DOHH2 (cell line): ENCODE measurements around the gene DCANP1.

Experiments
- EZH2phosphoT487 ChIP-seq: fragments of 200-600 bp; sonication (generic); IDR thresholded peaks from 2 replicates; pipeline ENCODE4 v1.6.1; 2017; ENCODE audit warnings: borderline replicate concordance, mild to moderate bottlenecking, antibody characterized with exemption, low read length, moderate library complexity, mixed read lengths
- TF ChIP-seq, protein P1 (sequence below): fragments of 200-600 bp; sonication (generic); IDR thresholded peaks from one replicate; pipeline ENCODE4 v1.5.1; 2014; ENCODE audit warnings: antibody characterized with exemption, mild to moderate bottlenecking, low read depth, low read length; ENCODE audit not compliant: poor library complexity, severe bottlenecking

DNA sequence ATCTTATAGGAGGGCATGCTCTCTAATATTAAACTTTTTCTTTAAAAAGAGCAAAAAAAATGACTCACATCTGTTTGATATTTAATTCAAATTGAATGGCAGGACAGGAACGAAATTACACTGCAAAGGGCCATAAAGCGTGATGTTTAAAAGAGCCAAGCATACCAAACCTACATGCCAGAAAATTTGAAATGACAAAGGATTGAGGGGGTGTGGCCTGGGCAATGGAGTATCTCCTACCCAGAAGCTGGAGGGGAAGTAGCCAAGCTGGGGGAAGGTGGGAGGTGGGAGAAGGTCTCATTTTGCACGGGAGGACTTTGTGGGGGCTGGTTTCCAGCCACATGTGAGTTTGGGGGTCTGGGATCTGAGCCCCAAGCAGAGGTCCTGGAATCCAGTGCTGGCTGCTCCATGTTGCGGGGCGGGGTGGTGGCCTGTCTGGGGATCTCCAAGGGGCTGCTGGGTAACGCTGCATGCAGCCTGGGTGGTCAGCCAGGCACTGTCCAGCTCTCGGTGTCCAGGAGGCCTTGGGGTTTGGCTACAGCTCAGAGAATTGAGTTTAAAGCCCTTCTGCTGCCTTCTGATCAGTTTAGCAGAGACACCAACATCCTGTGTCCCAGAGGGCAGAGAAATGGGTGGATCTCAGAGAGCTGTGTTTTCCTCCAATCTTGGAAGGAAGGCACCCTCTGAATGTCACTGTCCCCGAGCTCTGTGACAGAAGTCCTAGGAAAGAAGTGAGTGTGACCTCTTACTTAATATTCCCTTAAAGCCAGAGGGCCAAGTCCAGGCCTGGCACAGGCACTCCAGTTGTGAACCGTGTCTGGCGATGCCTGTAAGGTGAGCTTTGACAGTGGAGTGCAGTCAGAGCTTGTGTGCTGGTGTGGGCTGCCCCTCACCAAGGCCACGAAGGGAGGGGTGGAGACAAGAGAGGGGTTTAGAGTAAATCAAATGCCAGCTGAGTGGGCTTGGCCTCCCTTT is 7.6 kb downstream of the DCANP1 start:
- TF ChIP-seq, protein P1, sequence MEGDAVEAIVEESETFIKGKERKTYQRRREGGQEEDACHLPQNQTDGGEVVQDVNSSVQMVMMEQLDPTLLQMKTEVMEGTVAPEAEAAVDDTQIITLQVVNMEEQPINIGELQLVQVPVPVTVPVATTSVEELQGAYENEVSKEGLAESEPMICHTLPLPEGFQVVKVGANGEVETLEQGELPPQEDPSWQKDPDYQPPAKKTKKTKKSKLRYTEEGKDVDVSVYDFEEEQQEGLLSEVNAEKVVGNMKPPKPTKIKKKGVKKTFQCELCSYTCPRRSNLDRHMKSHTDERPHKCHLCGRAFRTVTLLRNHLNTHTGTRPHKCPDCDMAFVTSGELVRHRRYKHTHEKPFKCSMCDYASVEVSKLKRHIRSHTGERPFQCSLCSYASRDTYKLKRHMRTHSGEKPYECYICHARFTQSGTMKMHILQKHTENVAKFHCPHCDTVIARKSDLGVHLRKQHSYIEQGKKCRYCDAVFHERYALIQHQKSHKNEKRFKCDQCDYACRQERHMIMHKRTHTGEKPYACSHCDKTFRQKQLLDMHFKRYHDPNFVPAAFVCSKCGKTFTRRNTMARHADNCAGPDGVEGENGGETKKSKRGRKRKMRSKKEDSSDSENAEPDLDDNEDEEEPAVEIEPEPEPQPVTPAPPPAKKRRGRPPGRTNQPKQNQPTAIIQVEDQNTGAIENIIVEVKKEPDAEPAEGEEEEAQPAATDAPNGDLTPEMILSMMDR: no peak
- no peak for TF ChIP-seq EZH2phosphoT487
